A549 (cell line): ENCODE data around the gene ADAM19. TPM values are rescaled to one million over a fixed set of nuclear protein-coding genes. Genes with fewer than 3 reads are reported as not detected.

ENCODE experiments used
- ATAC-seq, 2 experiments: fragments of 200-7000 bp in 1 of 2; fragments of >200 bp in 1 of 2; cut with Nextera tagmentation in 1 of 2; cut with Tn5 transposase in 1 of 2; 3 replicates each; pipeline versions ENCODE4 v1.8.0 to v1.9.1; 2018 to 2020; ENCODE audit warnings: mild to moderate bottlenecking in 1 of 2, moderate library complexity in 1 of 2
- CTCF ChIA-PET: fragments of 300-600 bp; sonication (Branson Sonifier 250); formaldehyde crosslinking; extraction: SDS; loops from one replicate; lab custom pipeline; 2021; ENCODE audit warnings: antibody characterized with exemption, inconsistent platforms; lab: Yijun Ruan, JAX
- POLR2A ChIA-PET: fragments of 350-600 bp; formaldehyde crosslinking; extraction: SDS; loops from one replicate; lab custom pipeline; 2021; ENCODE audit warnings: antibody characterized with exemption, inconsistent platforms; lab: Yijun Ruan, JAX
- DNase-seq, 2 experiments: peaks; one replicate each; pipeline versions ENCODE4 v3.0.0 to v3.0.0-alpha.2; 2011 to 2016; ENCODE audit warnings: low read depth in 1 of 2, low spot score in 1 of 2
- FAIRE-seq: peaks from 2 replicates; lab custom pipeline; 2011; peaks lifted over from hg19 to GRCh38; lab: Jason Lieb, UNC
- H3K27ac ChIP-seq, 2 experiments: fragments of >200 bp; sonication (Bioruptor Twin); formaldehyde crosslinking; 3 replicates each; pipeline ENCODE4 v1.5.1; 2016 to 2017
- H3K4me1 ChIP-seq: fragments of >200 bp; sonication (Bioruptor Twin); formaldehyde crosslinking; 3 replicates; pipeline ENCODE4 v1.6.1; 2016
- H3K4me2 ChIP-seq: fragments of >200 bp; sonication (Bioruptor Twin); formaldehyde crosslinking; 3 replicates; pipeline ENCODE4 v1.6.1; 2016
- H3K4me3 ChIP-seq: fragments of >200 bp; sonication (Bioruptor Twin); formaldehyde crosslinking; 3 replicates; pipeline ENCODE4 v1.5.1; 2016
- H3K9me3 ChIP-seq: fragments of >200 bp; sonication (Bioruptor Twin); formaldehyde crosslinking; 3 replicates; pipeline ENCODE4 v1.6.1; 2016
- CBX8 ChIP-seq: fragments of 200-600 bp; sonication (generic); IDR thresholded peaks from 2 replicates; pipeline ENCODE4 v1.6.1; 2016
- CEBPB ChIP-seq, 2 experiments: fragments of >200 bp in 1 of 2; sonication (Bioruptor Twin) in 1 of 2; formaldehyde crosslinking in 1 of 2; IDR thresholded peaks; 2 replicates each; pipeline ENCODE4 v1.6.1; 2012 to 2016
- CHD2 ChIP-seq: fragments of 150-350 bp; IDR thresholded peaks from 2 replicates; pipeline ENCODE4 v1.6.1; 2014; ENCODE audit warnings: low read length; ENCODE audit not compliant: partially characterized antibody
- FOSB ChIP-seq: fragments of 250-450 bp; sonication (Bioruptor Pico); IDR thresholded peaks from 2 replicates; pipeline ENCODE4 v1.5.0; 2020; ENCODE audit warnings: mild to moderate bottlenecking, moderate library complexity
- FOSL2 ChIP-seq, 2 experiments: fragments of 450-650 bp in 1 of 2; fragments of >200 bp in 1 of 2; sonication (Bioruptor Twin) in 1 of 2; formaldehyde crosslinking; IDR thresholded peaks; 2 replicates each; pipeline versions ENCODE4 v1.5.0 to v1.6.1; 2016 to 2020; ENCODE audit warnings: mild to moderate bottlenecking in 1 of 2, moderate library complexity in 1 of 2
- FOXS1 ChIP-seq: fragments of 250-450 bp; sonication (Bioruptor Pico); IDR thresholded peaks from 2 replicates; pipeline ENCODE4 v1.5.0; 2020; ENCODE audit warnings: mild to moderate bottlenecking, moderate library complexity
- HDAC2 ChIP-seq: fragments of 200-600 bp; sonication (generic); IDR thresholded peaks from 2 replicates; pipeline ENCODE4 v1.6.1; 2016
- HOXB13 ChIP-seq: fragments of 250-450 bp; sonication (Bioruptor Pico); IDR thresholded peaks from 2 replicates; pipeline ENCODE4 v1.5.0; 2020; ENCODE audit warnings: low read depth, mild to moderate bottlenecking, moderate library complexity
- HOXB5 ChIP-seq: fragments of 250-450 bp; sonication (Bioruptor Pico); IDR thresholded peaks from 2 replicates; pipeline ENCODE4 v1.5.0; 2020; ENCODE audit warnings: mild to moderate bottlenecking, moderate library complexity
- KDM1A ChIP-seq: fragments of 200-600 bp; sonication (generic); IDR thresholded peaks from 2 replicates; pipeline ENCODE4 v1.6.1; 2016; ENCODE audit warnings: low read depth, mild to moderate bottlenecking
- MYC ChIP-seq: IDR thresholded peaks from 2 replicates; pipeline ENCODE4 v1.6.1; 2012; ENCODE audit warnings: mild to moderate bottlenecking, inconsistent platforms, low read length, improper control_type of control experiment, borderline replicate concordance
- NPAS2 ChIP-seq: fragments of 250-450 bp; sonication (Bioruptor Pico); IDR thresholded peaks from 2 replicates; pipeline ENCODE4 v1.8.0; 2022; ENCODE audit warnings: mild to moderate bottlenecking, moderate library complexity, borderline replicate concordance
- PHF8 ChIP-seq: fragments of 200-600 bp; sonication (generic); IDR thresholded peaks from 2 replicates; pipeline ENCODE4 v1.6.1; 2016; ENCODE audit warnings: low read depth, mild to moderate bottlenecking, antibody characterized with exemption, moderate library complexity, borderline replicate concordance
- POLR2AphosphoS2 ChIP-seq: conservative IDR thresholded peaks from 2 replicates; pipeline ENCODE4 v1.6.1; 2012; ENCODE audit warnings: low read length, improper control_type of control experiment, inconsistent platforms
- RAD21 ChIP-seq, 2 experiments: fragments of >200 bp in 1 of 2; sonication (Bioruptor Twin) in 1 of 2; formaldehyde crosslinking in 1 of 2; IDR thresholded peaks in 1 of 2; conservative IDR thresholded peaks in 1 of 2; 2 replicates in 1 of 2; 3 replicates in 1 of 2; pipeline ENCODE4 v1.6.1; 2012 to 2018; ENCODE audit warnings: inconsistent platforms in 1 of 2
- RFX5 ChIP-seq: fragments of 450-650 bp; IDR thresholded peaks from 2 replicates; pipeline ENCODE4 v1.7.1; 2014; ENCODE audit warnings: antibody characterized with exemption, mild to moderate bottlenecking, moderate library complexity
- RNF2 ChIP-seq: fragments of 200-600 bp; sonication (generic); IDR thresholded peaks from 2 replicates; pipeline ENCODE4 v1.6.1; 2016; ENCODE audit warnings: low read depth, mild to moderate bottlenecking, antibody characterized with exemption, moderate library complexity, borderline replicate concordance
- SMC3 ChIP-seq: fragments of >200 bp; sonication (Bioruptor Twin); formaldehyde crosslinking; IDR thresholded peaks from 3 replicates; pipeline ENCODE4 v1.6.1; 2018; ENCODE audit warnings: inconsistent platforms
- SREBF2 ChIP-seq: fragments of 450-650 bp; IDR thresholded peaks from 2 replicates; pipeline ENCODE4 v1.6.1; 2014; ENCODE audit warnings: mild to moderate bottlenecking, moderate library complexity
- TP53 ChIP-seq: fragments of 250-450 bp; sonication (Bioruptor Pico); IDR thresholded peaks from 2 replicates; pipeline ENCODE4 v1.5.0; 2021; ENCODE audit warnings: mild to moderate bottlenecking, moderate library complexity
- ZC3H11A ChIP-seq: fragments of 450-650 bp; IDR thresholded peaks from 2 replicates; pipeline ENCODE4 v1.6.1; 2014; ENCODE audit warnings: antibody characterized with exemption, mild to moderate bottlenecking
- ZNF302 ChIP-seq: fragments of 250-450 bp; sonication (Bioruptor Pico); IDR thresholded peaks from 2 replicates; pipeline ENCODE4 v1.9.0; 2021; ENCODE audit warnings: inconsistent platforms, mild to moderate bottlenecking, moderate library complexity
- WGBS: methylation state at CpG from one replicate; pipeline ENCODE4 v1.1.6; 2017; ENCODE audit errors: missing lambda C conversion rate; 5-methylcytosine and 5-hydroxymethylcytosine counted together
- polyA plus RNA-seq, 4 experiments: library from polyadenylated mRNA; depleted of rRNA in 3 of 4; stranded (reverse); fragments of >200 nt; fragmentation: RNase III in 1 of 4; extraction: RNeasy Plus Mini Kit Qiagen cat#74134 plus additional on column Dnase treatment in 1 of 4; gene quantifications; 2 replicates in 3 of 4; 3 replicates in 1 of 4; pipeline ENCODE4 v1.2.3, GENCODE V29; 2011 to 2017
- TF ChIP-seq, protein P1 (sequence below): IDR thresholded peaks from 2 replicates; pipeline ENCODE4 v1.6.1; 2012
- TF ChIP-seq, protein P2 (sequence below): fragments of >200 bp; sonication (Bioruptor Twin); formaldehyde crosslinking; IDR thresholded peaks from 3 replicates; pipeline ENCODE4 v1.6.1; 2016
- TF ChIP-seq, protein P3 (sequence below): fragments of 150-350 bp; IDR thresholded peaks from 2 replicates; pipeline ENCODE4 v1.6.1; 2014; ENCODE audit warnings: low read depth, mild to moderate bottlenecking, low read length

ADAM19 gene
- polyA plus RNA-seq, 2 of the 4 experiments (the other 2 are of a cell fraction): 7.7 to 15.2 TPM

DNA sequence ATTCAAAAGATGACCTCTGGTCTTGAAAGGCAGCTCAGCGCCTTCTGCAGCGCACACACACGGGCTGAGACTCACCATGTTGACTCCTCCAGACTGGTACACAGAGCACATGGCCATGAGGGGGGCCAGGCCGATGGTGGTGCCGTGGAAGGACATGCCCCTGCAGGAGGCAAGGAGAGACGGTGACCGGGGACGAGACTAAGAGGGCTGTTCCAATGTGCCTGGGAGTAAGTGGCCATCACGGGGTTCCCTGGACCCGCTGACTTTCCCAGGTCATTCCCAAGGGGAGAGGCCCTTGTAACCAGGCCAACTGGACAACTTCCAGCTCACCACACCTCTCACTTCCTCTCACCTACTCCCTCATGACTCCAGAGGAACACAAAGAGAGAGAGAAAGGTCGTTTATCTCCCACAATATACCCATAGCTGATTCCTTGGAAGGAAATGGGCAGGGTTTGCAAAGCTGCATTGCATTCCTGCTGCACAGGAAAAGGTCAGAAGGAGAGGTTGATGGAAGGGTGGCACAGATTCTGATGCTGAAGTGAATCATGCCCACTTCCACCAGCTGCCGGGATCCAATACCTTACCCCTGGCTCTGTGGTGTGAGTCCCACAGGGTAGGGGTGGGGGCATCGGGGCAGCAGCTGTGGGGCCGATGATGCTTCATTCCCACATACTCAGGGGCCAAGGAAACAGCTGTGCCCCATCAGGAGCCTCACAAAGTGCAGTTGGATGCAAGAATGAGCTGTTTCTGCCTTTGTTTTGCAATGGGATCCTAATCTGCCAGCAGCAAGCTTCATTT is 68.4 kb downstream of the ADAM19 start:
- no peak for DNase-seq
- FAIRE-seq: no peak
- no peak for ATAC-seq
- H3K9me3 ChIP-seq: no peaks in the 10 kb centered on the region
- POLR2A ChIA-PET: no interaction called here
- CTCF ChIA-PET: interaction anchor here (0.9 to 1.8 kb wide), 3 partner anchors 179 to 236 kb away, joined by 3 to 6 read pairs (median 4); no protein-coding TSS in a partner anchor
- H3K27ac ChIP-seq: no peak overlapping the region
- TF ChIP-seq RFX5 (no peak), RAD21 (conservative IDR thresholded peaks at IDR 0.05 in 1 of 2, IDR thresholded peaks at IDR 0.05 in 1 of 2) (no peak), ZC3H11A (no peak), FOXS1 (CRISPR knock-in tag) (no peak)
- TF ChIP-seq, protein P1, sequence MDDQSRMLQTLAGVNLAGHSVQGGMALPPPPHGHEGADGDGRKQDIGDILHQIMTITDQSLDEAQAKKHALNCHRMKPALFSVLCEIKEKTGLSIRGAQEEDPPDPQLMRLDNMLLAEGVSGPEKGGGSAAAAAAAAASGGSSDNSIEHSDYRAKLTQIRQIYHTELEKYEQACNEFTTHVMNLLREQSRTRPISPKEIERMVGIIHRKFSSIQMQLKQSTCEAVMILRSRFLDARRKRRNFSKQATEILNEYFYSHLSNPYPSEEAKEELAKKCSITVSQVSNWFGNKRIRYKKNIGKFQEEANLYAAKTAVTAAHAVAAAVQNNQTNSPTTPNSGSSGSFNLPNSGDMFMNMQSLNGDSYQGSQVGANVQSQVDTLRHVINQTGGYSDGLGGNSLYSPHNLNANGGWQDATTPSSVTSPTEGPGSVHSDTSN: no peak
- TF ChIP-seq, all 56 proteins: peak for 0
- H3K4me1 ChIP-seq: peaks cover 14% of the 10 kb centered on the region
- WGBS: 72% methylated on average over 14 of the region's 14 CpGs
- H3K4me2 ChIP-seq: no peak overlapping the region
- H3K4me3 ChIP-seq: no peak overlapping the region

DNA sequence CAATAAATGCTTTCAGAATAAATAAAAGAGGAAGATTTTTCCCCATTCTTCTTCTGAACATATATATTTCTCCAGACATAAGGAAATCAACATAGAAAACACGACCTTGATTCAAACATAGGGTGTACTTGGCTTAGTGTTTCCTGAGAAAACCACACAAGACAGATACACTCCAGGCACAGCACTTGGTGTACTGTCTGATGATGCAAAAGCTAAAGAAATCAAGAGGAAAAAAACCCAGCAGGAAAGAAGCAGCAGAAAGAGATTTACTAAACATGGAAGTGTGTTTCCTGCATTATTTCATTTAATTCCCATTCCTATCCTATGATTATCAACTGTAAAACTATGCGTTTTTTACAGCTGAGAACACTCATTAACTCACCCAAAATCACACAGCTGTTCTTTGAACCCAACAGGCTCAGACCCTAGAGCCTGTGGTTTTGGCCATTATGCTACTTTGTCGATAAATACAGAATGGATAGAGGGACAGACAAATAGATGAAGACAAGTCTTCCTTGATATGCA is 69.4 kb downstream of the ADAM19 start:
- Histone ChIP-seq H3K27ac (no peak overlapping the region), H3K4me2 (no peak overlapping the region), H3K4me1 (peaks cover 4% of the 10 kb centered on the region), H3K4me3 (no peak overlapping the region), H3K9me3 (no peaks in the 10 kb centered on the region)
- 57% methylated on average over 3 of the region's 3 CpGs for WGBS
- POLR2A ChIA-PET: no interaction called here
- CTCF ChIA-PET: interaction anchor here (0.9 to 1.3 kb wide), 2 partner anchors 178 to 237 kb away, joined by 3 to 4 read pairs; no protein-coding TSS in a partner anchor
- no peak for DNase-seq
- no peak for FAIRE-seq
- no peak for TF ChIP-seq RNF2
- TF ChIP-seq SREBF2: no peak
- TF ChIP-seq ZNF302 (CRISPR knock-in tag): no peak
- TF ChIP-seq RAD21 (conservative IDR thresholded peaks at IDR 0.05 in 1 of 2, IDR thresholded peaks at IDR 0.05 in 1 of 2): no peak
- no peak for TF ChIP-seq KDM1A
- no peak for TF ChIP-seq MYC
- no peak for TF ChIP-seq HOXB13
- no peak for TF ChIP-seq HDAC2
- no peak for TF ChIP-seq CHD2
- TF ChIP-seq RFX5: no peak
- no peak for TF ChIP-seq FOXS1 (CRISPR knock-in tag)
- no peak for TF ChIP-seq POLR2AphosphoS2
- TF ChIP-seq SMC3: no peak
- TF ChIP-seq CBX8: no peak
- TF ChIP-seq FOSB (CRISPR knock-in tag): no peak
- ATAC-seq: no peak

DNA sequence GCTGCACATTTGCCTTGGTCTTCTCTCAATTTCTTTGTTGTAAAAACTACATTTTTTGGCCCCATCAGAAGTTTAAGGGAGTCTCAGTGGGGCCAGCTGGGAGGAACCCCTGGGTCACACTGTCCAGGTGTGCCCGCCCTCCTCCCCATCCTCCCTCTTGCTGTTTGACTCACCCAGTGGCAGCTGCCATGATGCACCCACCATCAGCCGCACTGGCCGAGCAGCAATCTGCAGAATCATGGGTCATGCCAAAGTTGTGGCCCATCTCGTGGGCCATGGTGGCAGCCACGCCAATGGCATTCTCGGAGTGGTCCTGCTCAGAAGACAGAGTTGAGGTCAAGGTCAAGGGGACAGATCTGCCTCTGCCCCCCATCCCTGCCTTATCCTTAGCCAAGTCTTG is 70.1 kb downstream of the ADAM19 start:
- TF ChIP-seq CEBPB (IDR thresholded peaks at IDR 0.05) (no peak), PHF8 (no peak), HOXB13 (no peak), FOXS1 (CRISPR knock-in tag) (no peak), TP53 (CRISPR knock-in tag) (no peak), NPAS2 (CRISPR knock-in tag) (no peak), RAD21 (conservative IDR thresholded peaks at IDR 0.05 in 1 of 2, IDR thresholded peaks at IDR 0.05 in 1 of 2) (no peak), FOSL2 (IDR thresholded peaks at IDR 0.05) (no peak), FOSL2 (CRISPR knock-in tag; IDR thresholded peaks at IDR 0.05) (no peak), HOXB5 (CRISPR knock-in tag) (no peak), SMC3 (no peak)
- TF ChIP-seq, protein P1: no peak
- TF ChIP-seq, protein P2, sequence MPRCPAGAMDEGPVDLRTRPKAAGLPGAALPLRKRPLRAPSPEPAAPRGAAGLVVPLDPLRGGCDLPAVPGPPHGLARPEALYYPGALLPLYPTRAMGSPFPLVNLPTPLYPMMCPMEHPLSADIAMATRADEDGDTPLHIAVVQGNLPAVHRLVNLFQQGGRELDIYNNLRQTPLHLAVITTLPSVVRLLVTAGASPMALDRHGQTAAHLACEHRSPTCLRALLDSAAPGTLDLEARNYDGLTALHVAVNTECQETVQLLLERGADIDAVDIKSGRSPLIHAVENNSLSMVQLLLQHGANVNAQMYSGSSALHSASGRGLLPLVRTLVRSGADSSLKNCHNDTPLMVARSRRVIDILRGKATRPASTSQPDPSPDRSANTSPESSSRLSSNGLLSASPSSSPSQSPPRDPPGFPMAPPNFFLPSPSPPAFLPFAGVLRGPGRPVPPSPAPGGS: no peak
- TF ChIP-seq, protein P3, sequence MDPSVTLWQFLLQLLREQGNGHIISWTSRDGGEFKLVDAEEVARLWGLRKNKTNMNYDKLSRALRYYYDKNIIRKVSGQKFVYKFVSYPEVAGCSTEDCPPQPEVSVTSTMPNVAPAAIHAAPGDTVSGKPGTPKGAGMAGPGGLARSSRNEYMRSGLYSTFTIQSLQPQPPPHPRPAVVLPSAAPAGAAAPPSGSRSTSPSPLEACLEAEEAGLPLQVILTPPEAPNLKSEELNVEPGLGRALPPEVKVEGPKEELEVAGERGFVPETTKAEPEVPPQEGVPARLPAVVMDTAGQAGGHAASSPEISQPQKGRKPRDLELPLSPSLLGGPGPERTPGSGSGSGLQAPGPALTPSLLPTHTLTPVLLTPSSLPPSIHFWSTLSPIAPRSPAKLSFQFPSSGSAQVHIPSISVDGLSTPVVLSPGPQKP: no peak
- Histone ChIP-seq H3K9me3 (no peaks in the 10 kb centered on the region), H3K4me1 (no peaks in the 10 kb centered on the region), H3K27ac (no peak overlapping the region), H3K4me3 (no peak overlapping the region), H3K4me2 (no peak overlapping the region)
- CTCF ChIA-PET: interaction anchor here (0.6 to 1.3 kb wide), 2 partner anchors 164 to 238 kb away, joined by 3 read pairs; no protein-coding TSS in a partner anchor
- ATAC-seq (no peak), DNase-seq (no peak), FAIRE-seq (no peak)
- 91% methylated on average over 5 of the region's 6 CpGs for WGBS
- POLR2A ChIA-PET: no interaction called here
